K562 treated with DMSO at 1 percent for 48 hours (cell line): ENCODE measurements around the gene GDI1. TPM values are rescaled to one million over a fixed set of nuclear protein-coding genes. Genes with fewer than 3 reads are reported as not detected.

Experiments used
- total RNA-seq: library from RNA; unstranded; fragments of 300-600 nt; gene quantifications from 2 replicates; pipeline ENCODE4 v1.2.3, GENCODE V29; 2022; ENCODE audit warnings: low replicate concordance; ENCODE audit errors: extremely low read depth

Gene GDI1
- not detected in 2 replicates for total RNA-seq

GRCh38 chrX:154436983-154437752 is at the start of gene GDI1:
TSS of gene GDI1 (plus strand) at chrX:154437154. CDS start at chrX:154437255, 101 bp downstream.

GRCh38 chrX:154397888-154398667 is 38.9 kb upstream of the GDI1 start, which contains the start of gene RPL10:
TSS of gene RPL10 (plus strand) at chrX:154398377. CDS start at chrX:154398520, 143 bp downstream.

GRCh38 chrX:154409222-154409871 is 27.6 kb upstream of the GDI1 start, which contains the start of gene DNASE1L1:
TSS of gene DNASE1L1 (minus strand) at chrX:154409254. CDS start at chrX:154405568, 3,686 bp downstream.

DNA sequence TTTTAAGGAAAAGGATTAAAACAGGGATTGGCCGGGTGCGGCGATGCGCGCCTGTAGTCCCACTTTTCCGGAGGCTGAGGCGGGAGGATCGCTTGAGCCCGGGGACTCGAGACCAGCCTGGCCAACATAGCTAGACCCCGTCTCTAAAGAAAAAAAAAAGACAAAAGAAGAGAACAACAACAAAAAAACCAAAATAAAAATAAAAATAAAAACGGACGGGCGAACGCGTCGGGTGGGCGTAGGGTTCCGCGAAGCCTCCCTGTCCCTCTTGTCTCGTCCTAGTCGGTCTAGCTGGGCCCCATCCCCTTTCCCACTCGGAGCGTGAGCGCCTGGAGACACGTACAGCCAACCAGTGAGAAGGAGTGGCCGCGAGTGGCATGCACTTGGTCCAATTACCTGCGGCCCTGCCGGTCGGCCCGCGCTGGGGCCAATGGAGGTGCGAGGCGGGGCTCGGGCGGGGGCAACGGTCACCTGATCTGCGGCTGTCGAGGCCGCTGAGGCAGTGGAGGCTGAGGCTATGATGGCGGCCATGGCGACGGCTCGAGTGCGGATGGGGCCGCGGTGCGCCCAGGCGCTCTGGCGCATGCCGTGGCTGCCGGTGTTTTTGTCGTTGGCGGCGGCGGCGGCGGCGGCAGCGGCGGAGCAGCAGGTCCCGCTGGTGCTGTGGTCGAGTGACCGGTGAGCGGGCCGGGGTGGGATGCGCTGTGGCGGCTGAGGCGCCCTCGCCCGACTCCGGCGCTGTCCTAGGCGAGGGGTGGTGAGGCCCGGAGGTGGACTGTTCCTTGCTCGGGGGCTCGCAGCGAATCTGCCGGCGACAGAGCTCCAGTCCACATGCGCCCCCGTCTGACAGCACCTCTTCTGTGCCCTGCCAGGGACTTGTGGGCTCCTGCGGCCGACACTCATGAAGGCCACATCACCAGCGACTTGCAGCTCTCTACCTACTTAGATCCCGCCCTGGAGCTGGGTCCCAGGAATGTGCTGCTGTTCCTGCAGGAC is 8.5 kb upstream of the GDI1 start, which contains the start of gene ATP6AP1:
Gene ATP6AP1, plus strand, starts transcription at position 502 of the 996 bp plus-strand sequence. Its CDS starts 16 bp downstream, at position 518.

GRCh38 chrX:154443992-154444754 is 7.2 kb downstream of the GDI1 start, which contains the start of gene FAM50A:
TSS of gene FAM50A (plus strand) at chrX:154444141. CDS start at chrX:154444236, 95 bp downstream.

GRCh38 chrX:154458116-154458953 is 21.4 kb downstream of the GDI1 start, which contains the start of gene PLXNA3:
TSS of gene PLXNA3 (plus strand) at chrX:154458281. CDS start at chrX:154460184, 1,903 bp downstream.

DNA sequence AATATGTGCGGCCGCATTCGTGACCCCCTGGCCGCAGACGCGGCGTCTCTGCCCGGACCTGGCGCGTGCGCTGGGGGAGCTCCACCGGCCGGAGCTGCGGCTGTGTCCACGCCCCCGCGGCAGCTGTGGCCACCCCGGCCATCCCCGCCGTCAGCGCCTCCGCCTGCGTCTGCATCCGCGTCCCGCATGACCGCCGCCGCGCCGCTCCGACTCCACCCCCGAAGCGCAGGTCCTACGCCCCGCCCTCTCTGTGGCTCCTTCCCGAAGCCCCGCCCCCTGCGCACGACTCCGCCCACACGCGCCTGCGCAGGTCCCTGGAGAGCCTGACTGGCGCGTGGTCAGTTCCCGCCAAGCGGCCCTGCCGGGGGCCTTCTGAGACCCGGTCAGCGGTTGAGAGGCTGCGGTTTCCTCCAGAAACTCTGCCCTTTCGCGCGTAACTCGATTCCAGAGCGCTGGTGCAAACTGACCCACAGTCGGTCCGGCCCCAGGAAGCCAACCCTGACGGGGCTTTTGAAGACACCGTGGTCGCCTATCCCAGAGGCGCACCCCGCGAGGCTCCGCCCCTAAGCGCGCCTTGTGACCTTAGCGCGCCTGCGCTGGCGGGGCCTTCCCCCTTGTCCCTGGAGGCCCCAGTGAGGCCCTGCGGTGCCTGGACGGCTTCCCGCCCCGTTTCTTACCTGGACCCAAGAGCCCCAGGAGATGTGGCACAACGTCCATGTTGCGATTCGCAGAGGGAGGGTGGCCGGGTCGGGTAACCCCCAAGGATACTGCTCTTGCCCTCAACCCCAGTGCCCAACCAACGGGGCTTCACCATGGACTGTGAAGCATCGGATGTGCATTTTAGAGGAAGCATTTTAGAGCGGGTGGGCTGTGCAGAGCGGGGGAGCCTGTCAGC is 42.0 kb downstream of the GDI1 start, which contains the start of gene LAGE3:
Gene LAGE3, minus strand, starts transcription at position 554 of the 895 bp plus-strand sequence. Its CDS starts 366 bp downstream, at position 188.

DNA sequence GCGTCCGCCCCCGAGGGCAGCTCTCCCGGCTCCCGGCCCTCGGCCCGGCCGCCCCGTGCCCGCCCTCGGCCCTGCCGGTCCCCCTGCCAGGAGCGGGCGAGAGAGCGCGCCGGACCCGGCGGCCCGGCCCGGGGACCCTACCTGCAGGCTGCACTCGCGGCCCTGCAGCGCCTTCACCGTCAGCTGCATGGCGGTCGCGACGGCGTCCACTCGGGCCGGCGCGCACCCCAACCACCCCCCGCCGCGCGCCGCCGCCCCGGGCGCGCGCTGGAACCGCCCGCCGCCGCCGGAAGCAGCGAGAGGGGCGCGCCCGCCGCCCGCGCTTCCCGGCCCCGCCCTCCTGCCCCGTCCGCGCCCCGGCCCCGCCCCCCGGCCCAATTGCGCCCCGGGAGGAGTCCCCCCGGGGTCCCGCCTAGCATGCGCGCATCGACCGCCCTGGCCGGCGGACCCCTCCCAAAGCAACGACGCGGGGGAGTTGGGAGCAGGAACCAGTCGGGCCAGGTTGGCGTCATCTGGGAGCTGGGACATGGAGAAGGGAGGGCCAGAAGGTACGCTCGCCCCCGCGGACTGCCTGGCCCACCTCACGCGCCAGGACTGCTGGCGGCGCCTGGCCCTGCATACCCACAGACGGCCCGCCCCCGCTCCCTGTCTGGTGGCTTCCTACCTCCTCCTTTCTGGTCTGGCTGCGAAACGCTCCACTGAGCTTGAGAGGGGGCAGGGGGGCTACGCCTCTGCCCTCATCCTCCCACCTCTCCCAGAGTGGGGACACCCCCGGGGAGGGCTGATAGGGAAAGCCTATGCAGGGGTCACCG is 49.6 kb downstream of the GDI1 start, which contains the start of gene UBL4A:
Gene UBL4A, minus strand, starts transcription at position 220 of the 812 bp plus-strand sequence. Its CDS starts 31 bp downstream, at position 189.

GRCh38 chrX:154490414-154491083 is 53.6 kb downstream of the GDI1 start, which contains the start of gene SLC10A3:
TSS of gene SLC10A3 (minus strand) at chrX:154490629. CDS start at chrX:154488940, 1,689 bp downstream.

Other genes starting within 250 kb of the GDI1 start
- gene OPN1MW2, start 217.4 kb upstream of the GDI1 start, total RNA-seq: not detected in 2 replicates
- gene OPN1MW3, start 179.6 kb upstream of the GDI1 start, total RNA-seq: not detected in 2 replicates
- gene TEX28, start 142.0 kb upstream of the GDI1 start, total RNA-seq: not detected in 2 replicates
- gene TKTL1, start 141.4 kb upstream of the GDI1 start, total RNA-seq: not detected in 2 replicates
- gene FLNA, start 62.5 kb upstream of the GDI1 start, total RNA-seq: 349 TPM in 1 of 2 replicates, not detected in the other
- not detected in 2 replicates for gene EMD, start 57.9 kb upstream of the GDI1 start, total RNA-seq
- 7,940 and 9,888 TPM in 2 replicates for gene RPL10, start 38.8 kb upstream of the GDI1 start, total RNA-seq
- not detected in 2 replicates for gene DNASE1L1, start 27.9 kb upstream of the GDI1 start, total RNA-seq
- gene TAFAZZIN, start 25.6 kb upstream of the GDI1 start, total RNA-seq: not detected in 2 replicates
- 191 TPM in 1 of 2 replicates, not detected in the other for gene ATP6AP1, start 8.5 kb upstream of the GDI1 start, total RNA-seq
- 772 TPM in 1 of 2 replicates, not detected in the other for gene FAM50A, start 7.0 kb downstream of the GDI1 start, total RNA-seq
- not detected in 2 replicates for gene PLXNA3, start 21.1 kb downstream of the GDI1 start, total RNA-seq
- 555 TPM in 1 of 2 replicates, not detected in the other for gene LAGE3, start 42.1 kb downstream of the GDI1 start, total RNA-seq
- not detected in 2 replicates for gene UBL4A, start 49.5 kb downstream of the GDI1 start, total RNA-seq
- not detected in 2 replicates for gene SLC10A3, start 53.5 kb downstream of the GDI1 start, total RNA-seq
- not detected in 2 replicates for gene FAM3A, start 79.1 kb downstream of the GDI1 start, total RNA-seq
- 530 TPM in 1 of 2 replicates, not detected in the other for gene G6PD, start 109.7 kb downstream of the GDI1 start, total RNA-seq
- gene IKBKG, start 110.5 kb downstream of the GDI1 start, total RNA-seq: 340 TPM in 1 of 2 replicates, not detected in the other
- gene CTAG1A, start 148.0 kb downstream of the GDI1 start, total RNA-seq: not detected in 2 replicates
- gene CTAG1B, start 182.1 kb downstream of the GDI1 start, total RNA-seq: not detected in 2 replicates
- not detected in 2 replicates for gene CTAG2, start 216.4 kb downstream of the GDI1 start, total RNA-seq